GM18511 (cell line): ENCODE measurements around the gene COL8A2.

ENCODE experiments used
- ATAC-seq: cut with Tn5 transposase; IDR thresholded peaks from one replicate; pipeline ENCODE4 v1.9.1; 2021; ENCODE audit warnings: mild to moderate bottlenecking, moderate library complexity; ENCODE audit not compliant: unreplicated experiment

COL8A2 gene

DNA sequence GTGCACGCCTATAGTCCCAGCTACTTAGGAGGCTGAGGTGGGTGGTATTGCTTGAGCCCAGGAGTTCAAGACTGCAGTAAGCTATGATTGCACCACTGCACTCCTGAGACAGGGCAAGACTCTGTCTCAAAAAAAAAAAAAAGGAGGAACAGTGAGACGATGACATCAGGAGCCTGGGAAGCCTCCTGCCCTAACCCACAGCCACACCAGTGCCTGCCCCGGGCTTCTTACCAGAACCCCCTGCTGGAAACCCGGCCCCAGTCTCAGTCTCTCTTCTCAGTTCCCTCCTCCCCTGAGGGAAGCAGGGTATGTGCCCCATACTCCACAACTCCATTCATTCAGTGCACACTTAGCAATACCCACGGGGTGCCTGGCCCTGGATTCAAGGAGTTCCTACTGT is 9.1 kb downstream of the COL8A2 start:
- no peak for ATAC-seq

DNA sequence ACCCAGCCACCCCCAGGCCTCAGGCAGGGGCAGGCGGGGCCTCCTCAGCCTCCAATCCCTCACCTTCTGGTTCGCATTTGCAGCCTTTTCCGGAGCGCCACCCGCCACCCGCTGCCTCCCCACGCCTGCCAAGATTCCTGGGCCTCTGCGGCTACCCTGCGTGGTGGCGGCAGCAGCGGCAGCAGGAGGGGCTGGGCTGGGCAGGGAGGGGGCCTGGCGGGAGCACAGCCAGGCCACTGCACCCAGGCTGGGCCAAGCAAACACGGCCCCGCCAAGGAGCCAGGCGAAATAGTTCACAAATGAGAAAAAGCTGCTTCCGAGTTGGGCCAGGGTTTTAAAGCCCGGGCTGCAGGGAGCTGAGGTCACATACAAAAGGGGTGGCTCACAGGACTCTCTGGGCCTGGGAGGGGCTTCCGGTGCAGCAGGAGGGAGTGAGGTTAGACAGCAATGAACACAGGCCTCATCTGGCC is 9.8 kb downstream of the COL8A2 start:
- ATAC-seq = no peak

DNA sequence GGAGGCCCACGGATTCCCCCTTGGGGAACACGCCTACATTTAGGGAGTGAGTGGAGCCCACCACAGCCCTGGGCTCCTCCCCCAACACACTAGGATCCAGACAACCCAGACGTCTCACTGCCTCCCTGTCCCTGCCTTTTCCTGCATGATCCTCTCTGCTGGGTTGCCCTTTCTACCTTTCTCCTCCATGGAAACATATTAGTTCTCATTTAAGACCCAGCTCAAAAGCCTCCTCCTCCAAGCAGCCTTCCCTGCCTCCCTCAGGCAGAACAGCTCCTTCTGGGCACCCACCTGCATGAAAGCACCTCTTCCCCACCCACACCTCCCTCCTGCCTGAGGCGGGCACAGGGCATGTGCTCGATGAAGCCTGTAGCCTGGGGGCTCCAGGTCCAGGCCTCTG is 10.7 kb downstream of the COL8A2 start:
- ATAC-seq = no peak

DNA sequence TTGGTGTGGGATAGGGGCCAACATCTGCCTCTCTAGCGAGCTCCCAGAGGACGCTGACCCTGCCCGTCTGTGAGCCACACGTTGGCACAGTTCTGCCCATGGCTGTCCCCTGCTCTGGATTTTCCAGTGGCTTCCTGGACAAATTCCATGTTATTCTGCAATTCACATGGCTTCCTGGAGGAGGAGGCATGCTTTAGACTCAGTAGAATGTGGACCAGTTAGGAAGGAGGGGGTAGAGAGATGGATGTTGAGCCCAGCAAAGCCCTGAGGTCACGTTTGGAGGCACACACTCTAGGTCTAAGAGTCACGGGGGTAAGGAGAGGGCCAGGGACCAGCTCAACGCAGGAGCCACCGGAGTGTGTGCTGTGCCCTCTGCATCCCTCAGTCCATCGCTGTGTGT is 12.2 kb downstream of the COL8A2 start:
- no peak for ATAC-seq

DNA sequence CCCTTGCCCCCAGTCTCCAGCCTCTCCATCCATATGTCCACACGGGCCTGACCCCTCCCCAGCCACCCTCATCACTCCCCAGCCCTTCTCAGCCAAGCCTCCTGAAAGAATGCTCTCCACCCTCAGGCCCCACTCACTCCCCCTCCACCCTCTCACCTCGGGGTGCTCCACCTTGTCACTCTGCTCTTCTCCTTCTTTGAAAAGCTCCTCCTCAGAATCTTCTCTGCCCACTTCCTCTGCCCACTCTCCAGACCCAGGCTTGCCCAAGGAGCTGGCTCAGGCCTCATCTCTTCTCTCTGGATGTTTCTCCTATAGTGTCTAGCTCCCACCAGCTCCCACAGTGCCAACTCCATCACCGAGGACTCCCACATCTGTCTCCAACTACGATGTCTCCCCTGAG is 13.9 kb downstream of the COL8A2 start:
- ATAC-seq = no peak

DNA sequence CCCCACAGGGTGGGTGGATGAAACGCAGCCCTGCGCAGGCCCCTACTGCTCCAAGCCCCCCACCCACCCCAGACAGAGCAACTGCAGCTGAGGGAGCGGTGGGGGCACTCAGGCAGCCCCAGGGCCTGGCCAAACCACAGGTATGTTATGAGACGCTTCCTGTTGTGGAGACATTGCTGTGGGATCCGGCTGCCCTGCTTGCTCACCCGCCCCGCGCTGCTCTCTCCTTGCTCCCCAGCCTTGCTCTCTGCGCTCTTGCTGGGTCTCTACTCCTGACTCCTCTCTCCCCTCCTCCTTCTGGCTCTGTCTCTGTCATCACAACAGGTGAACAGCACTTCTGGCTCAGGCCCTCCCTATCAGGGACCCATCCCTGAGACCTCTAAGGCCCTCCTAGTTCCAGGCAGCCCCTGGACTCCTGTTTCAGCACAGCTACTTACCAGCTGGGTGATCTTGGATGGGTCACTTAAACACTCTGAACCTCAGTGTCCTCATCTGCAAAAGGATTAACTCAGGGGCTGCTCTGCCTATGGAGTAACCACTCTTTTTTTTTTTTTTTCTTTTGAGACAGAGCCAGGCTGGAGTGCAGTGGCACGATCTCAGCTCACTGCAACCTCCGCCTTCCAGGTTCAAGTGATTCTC is 15.9 kb downstream of the COL8A2 start:
- ATAC-seq = no peak

DNA sequence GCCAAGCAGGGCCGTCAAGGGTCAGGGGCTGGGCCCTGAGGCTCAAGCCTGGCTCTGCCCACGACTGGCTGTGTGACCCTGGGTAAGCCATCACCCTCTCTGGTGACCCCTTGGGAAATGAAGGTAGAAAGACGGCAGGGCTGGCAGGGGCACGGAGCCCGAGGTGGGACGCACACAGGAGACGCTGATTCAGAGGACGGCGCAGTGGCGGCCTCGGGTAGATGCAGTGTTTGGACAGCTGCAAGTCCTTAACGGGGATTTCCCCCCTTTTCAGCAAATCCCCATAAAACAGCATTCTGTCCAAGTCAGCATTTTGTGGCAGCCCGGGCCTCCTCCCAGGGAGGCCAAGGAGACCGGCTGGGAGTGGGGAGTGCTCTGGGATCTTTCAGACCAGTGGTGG is 16.7 kb downstream of the COL8A2 start:
- no peak for ATAC-seq

DNA sequence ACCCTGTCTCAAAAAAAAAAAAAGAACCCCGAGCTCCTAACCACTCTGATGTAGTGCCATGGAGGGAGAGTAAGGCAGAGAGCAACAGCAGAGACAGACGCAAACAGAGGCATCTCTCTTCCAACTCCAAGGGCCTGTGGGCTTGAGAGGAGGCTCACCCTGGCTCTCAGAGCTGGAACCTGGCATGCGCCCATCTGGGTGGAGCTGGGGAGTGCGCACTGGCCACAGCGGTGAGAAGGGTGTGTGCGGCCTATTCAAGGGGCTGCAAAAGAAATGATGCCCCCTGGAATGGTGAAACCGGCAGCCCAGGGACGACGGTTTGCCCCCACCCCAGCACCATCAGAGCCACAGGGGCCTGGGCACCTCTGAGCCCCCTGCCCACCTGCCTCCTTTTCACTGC is 17.6 kb downstream of the COL8A2 start:
- ATAC-seq = no peak

DNA sequence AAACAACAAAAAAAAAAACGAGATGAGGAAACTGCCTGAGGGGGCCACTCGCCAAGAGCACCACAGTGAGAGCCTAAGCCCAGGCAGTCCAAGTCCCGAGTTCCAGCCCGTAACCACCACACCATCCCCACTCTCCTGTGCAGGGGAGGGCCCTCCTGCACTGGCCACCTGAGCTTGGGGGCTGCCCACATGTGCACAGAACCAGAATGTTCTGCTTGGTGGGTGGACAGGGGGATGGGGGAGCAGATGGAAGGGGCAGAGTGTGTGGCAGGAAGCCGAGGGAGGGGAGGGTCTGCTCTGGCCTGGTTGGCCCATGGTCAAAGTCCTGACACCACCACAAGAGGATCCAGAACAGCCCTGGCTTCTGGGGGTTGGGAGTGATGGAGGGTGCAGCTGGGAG is 18.8 kb downstream of the COL8A2 start:
- ATAC-seq = no peak

DNA sequence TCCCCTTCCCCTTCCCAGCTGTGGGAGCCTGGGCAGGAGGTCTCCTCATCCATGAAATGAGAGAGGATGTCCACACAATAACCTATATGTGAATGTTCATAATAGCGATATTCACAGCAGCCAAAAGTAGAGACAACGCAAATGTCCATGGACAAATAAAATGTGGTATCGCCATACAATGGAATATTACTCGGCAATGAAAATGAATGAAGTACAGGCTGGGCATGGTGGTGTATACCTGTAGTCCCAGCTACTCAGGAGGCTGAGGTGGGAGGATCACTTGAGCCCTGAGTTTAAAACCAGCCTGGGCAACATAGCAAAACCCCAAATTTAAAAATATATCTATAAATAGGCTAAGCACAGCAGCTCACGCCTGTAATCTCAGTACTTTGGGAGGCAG is 23.5 kb downstream of the COL8A2 start:
- ATAC-seq = no peak

DNA sequence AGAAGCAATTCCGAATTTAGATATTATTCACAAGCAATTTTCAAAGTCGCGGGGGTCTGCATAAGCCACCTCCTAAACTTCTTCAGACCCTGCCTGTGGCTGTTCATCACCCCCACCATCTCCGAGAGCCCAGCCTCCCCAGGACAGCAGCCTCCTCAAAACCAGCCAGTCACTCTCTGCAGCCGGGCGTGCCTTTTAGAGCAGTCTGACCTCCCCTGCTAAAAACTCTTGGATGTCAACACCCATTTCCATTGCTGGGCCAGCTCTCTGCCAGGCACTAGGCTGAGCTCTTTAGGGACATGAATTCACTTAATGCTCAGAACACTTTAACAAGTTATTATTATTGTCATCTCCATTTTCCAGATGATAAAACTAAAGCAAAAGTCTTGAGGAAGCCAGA is 24.6 kb downstream of the COL8A2 start:
- ATAC-seq = no peak

DNA sequence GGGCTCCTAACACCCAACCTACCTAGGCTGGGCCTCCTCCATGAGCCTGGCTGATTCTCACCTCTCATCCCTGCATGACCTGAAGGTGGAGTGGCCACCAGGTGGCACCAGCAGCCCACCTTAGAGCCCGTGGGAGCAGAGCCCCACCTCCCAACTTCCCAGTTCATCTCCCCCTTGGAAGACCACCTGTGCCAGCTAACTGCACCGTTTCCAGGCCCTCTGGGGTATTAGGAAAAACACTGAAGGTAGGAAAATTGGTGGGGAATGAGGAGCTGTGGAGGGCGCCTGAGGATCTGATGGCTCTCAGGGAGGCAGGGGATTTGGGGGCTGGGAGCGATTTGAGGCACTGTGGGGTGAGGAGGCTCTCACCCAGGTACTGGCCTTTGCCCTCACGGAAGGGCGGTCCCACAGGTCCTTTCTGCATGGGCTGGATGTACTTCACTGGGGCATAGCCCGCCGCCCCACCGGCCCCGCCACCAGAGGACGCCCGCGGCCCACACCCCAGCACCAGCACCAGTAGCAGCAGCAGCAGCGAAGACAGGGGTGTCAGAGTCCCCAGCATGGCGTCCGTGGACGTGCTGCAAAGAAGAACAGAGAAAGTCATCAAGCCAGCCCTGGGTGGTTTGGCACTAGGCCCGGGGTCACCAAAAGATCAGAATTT is 25.2 kb downstream of the COL8A2 start:
- no peak for ATAC-seq

DNA sequence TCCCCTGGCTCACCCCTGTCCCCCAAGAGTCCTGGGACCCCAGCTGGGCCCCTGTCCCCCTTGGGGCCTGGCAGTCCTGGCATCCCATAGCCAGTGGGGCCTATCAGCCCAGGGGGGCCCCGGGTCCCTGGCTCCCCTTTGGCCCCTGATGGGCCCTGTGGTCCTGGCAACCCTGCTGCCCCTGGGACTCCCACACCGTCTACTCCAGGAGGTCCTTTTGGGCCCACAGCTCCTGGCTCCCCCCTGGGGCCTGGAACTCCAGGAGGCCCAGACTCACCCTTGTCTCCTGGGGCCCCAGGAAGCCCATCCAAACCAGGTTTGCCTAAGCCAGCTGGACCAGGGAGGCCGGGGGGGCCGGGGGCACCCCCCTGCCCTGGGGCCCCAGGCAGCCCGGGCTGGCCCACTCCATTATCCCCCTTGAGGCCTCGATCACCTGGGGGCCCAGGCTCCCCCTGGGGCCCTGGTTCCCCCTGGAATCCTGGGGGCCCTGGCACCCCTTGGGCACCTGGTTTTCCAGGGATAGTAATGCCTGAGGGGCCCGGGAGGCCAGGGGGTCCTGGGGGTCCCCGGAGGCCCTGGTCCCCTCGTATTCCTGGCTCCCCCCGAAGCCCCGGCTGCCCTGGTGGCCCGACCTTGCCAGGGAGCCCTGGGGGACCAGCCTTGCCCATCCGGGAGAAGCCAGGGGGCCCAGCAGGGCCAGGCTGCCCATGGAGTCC is 26.2 kb downstream of the COL8A2 start:
- ATAC-seq = no peak

DNA sequence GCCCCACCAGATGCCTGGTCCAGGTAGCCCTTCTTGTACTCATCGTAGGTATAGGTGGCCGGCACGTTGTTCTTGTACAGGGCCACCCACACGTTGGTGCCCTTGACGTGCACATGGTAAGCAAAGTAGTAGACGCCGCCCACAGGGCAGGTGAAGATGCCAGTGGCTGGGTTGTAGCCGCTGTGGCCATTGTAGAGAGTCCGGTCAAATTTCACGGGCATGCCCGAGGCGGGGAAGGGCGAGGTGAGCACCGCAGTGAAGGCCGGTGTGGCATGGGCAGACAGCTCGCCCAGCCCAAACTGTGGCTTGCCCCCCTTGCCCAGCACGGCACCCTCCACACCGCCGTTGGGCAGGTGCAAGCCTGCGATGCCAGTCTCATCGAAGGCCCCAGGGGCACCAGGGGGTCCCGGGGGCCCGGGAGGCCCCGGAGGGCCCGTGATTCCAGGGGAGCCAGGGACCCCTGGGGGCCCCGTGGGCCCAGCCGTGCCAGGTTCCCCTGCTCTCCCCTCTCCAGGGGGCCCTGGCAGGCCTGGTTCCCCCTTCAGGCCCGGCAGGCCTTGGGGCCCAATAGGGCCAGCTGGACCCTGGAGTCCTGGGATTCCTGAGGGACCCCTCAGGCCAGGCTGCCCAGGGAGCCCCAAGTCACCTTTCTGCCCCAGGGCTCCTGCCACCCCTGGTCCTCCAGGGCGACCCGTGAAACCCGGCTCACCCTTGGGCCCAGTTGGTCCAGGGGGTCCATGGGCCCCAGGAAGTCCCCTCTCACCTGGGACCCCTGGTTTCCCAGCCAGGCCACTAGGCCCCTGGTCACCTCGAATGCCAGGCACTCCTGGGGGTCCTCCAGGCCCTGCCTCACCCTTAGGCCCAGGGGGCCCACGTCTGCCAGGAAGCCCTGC is 27.1 kb downstream of the COL8A2 start:
- ATAC-seq = no peak

DNA sequence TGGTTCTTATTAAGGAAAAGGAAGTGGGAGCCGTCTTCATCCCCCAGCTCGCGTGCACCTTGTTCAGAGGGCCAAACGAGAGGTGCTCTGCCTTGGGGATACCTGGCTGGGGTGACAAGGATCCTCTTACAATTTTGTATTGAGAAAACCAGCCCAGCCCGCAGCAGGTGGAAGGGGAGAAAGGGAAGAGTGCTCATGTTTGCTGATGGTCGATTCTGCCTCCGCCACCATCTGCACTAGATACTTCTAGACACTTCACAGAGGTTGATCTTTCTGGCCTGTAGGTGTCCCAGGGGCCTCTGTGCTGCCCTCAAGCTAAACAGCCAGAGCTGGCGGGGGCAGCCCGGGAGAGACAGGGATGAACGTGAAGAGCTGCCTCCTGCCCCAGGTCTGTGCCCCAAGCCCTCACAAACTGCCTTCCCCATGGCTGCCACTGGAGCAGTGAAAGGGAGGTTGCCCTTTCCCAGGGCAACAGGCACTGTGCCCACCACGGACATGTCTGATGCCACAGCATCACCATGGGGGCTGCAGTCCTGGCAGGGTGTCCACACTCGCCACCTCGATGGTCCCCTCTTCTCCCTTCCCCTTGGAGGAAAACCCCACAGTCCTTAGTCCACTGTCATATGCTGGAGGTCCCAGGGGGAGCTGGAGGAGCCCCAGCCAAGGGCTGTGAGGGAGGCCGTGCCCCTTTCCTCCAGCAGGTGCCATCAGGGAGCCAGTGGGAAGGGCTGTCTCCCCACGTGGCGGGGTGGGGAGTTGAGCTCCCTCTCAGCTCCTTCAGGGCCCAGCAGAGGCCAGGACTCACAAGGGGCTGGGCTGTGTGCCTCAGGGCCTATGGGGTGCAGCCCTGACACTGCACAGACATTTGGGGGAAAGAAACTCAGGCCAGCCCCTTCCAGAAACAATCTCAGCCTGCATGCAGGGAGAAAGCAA is 28.3 kb downstream of the COL8A2 start:
- ATAC-seq = no peak

DNA sequence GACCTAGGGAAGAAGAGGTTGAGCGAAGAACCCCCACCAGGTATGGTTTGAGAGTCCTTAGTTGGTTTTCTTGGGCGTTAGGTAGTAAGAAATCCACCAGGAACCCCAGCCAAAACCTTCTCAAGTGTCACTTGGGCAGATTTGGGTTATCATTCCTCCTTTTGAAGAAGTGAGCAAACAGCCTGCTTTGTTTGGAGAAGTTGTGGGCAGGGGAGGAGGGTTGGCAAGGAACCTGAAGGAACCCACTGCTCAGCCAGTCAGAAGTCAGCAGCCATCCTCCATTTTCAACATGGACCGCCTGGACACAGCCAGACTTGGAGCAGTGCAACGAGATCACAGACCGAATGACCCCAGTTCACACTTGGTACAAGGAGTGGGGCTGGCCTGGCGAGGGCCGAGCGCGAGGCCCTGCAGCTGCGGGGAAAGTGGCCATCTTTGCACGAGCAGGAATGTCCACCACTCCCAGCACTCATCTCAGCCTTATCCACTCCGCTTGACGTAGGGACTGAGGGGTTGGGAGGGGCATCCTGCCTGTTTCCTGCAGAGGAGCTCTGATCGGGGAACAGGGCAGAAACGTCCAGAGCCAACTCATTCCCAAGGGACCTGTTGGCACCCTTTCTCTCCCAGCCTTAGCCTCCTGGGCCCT is 29.1 kb downstream of the COL8A2 start:
- ATAC-seq = no peak

DNA sequence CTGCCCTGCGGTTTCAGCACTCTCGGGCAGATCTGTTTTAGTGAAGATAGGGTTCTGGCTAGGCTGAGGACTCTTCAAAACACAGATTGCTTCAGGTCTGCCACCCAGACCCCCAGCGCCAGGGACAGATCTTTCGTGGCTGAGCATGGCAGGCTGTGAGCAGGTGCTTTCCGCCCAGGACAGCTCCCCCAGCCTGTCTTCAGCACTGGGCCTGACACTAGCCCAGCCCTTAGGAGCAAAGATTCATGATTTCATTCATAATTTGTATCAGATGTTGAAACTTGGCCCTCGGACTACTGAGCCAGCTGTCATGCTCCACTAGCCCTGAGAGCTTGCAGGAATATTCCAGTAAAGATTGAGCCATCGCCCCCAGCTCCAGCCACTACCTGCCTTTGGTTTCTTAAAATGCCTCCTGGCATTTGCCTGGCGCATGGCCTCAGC is 30.4 kb downstream of the COL8A2 start:
- no peak for ATAC-seq

DNA sequence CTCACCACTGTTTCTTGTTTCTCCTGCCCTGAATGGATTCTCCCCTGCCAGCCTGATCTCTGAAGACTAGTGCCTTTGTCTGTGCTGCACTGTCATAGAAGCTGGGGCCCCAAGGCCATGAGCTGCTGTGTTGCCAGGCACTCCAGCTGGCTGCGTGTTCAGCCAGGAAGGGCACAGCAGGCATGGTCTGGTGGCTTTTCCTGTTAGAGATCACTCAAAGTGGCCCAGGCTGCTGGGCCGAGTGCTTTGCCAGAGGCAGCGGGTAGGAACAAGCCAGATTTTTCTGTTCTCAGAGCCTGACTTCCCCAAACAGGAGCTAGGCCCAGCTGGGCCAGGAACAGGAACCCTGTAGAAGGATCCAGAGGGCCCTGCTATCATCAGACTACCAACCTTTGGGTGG is 31.1 kb downstream of the COL8A2 start:
- no peak for ATAC-seq

DNA sequence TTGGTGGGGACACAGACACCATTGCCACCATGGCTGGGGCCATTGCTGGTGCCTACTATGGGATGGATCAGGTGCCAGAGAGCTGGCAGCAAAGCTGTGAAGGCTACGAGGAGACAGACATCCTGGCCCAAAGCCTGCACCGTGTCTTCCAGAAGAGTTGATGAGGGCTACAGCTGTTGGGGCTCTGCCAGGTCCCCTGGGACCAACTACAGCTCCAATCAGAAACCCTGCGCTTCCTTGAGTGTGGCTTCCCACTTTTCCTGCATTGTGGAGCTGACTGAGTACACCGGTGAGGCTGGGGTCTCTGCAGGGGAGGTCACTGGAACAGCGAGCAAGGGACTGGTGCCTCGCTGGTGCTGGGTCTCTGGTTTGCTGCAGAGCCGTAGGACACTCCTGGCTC is 31.8 kb downstream of the COL8A2 start:
- no peak for ATAC-seq

DNA sequence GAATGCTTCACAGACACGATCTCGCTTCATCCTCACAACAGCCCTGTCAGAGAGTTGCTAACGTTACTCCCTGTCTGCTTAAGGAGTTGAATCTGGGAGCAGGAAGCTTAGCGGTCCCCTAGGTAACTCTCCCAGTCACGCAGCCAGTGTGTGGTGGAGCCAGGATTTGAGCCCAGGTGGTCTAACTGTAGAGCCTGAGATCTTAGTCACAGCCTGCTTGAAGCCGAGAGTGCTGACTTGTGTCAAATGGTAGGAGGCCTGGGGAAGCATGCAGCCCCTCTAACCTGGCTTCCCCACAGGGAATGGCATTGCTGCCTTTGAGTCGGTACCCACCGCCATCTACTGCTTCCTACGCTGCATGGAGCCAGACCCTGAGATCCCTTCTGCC is 32.2 kb downstream of the COL8A2 start:
- ATAC-seq = no peak
